GM19025 (cell line): ENCODE results near the gene TACO1.

Experiments used
- ATAC-seq: cut with Tn5 transposase; IDR thresholded peaks from one replicate; pipeline ENCODE4 v1.9.1; 2021; ENCODE audit warnings: mild to moderate bottlenecking, low read depth, moderate library complexity; ENCODE audit not compliant: unreplicated experiment

The TACO1 gene

GRCh38 chr17:63634816-63635215, 34.1 kb downstream of the TACO1 start:
- no peak for ATAC-seq

DNA sequence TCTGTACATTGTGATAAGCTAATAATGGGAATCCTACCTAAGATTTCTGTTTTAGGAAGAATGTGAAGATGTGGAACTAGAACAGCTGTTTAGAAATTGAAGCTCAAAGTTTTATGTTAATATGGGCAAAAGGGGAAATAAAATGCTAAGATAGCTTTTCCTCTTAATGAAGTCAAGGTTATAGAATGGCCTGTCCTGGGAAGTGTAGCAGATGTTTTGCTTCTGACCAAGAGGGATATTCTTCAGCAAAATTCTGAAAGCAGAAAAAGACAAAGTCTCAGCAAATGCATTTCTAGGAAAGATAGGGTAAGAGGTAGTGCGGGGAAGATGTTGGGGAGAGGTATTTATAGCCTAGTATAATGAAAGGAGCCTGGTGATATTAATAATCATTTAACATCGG, 34.6 kb downstream of the TACO1 start:
- no peak for ATAC-seq

GRCh38 chr17:63635787-63636186, 35.1 kb downstream of the TACO1 start:
- ATAC-seq, result no peak

DNA sequence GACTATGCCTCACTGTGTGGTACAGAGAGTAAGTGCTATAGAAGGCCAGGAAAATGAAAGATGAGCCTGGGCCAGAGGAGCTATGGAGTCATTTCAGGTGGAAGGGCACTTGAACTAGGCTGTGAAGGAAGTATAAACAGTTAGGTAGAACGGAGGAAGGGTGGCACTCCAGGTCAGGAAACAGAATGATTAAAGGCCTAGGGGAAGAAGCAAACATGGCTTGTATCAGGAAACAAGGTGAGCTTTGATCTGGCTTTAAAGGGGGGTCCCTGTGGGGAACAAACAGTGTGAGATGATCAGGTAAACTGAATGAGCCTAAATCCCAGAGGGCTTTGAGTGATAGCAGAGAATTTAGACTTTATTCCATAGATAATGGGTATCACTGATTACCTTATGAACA, 38.4 kb downstream of the TACO1 start:
- no peak for ATAC-seq

- ATAC-seq, result no peak
Observed at GRCh38 chr17:63640038-63640437, 39.3 kb downstream of the TACO1 start.

- no peak for ATAC-seq
Observed at GRCh38 chr17:63641692-63642448, 41.2 kb downstream of the TACO1 start.

DNA sequence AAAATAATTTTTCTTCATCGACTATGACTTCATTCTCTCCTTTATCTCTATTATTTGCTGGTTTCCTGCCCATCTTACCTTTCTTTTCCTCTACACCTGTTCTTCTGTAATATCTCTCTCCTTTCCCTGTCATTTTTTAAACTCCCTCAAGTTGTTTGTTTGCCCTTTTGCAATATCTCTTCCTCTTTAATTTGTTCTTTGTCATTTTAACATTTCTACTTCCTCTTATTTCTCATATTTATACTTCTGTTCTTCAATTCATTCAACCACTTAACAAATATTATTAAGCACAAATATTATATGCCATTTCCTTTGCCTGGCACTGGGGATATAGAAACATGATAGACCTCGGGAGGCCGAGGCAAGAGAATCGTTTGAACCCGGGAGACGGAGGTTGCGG, 44.2 kb downstream of the TACO1 start:
- no peak for ATAC-seq

DNA sequence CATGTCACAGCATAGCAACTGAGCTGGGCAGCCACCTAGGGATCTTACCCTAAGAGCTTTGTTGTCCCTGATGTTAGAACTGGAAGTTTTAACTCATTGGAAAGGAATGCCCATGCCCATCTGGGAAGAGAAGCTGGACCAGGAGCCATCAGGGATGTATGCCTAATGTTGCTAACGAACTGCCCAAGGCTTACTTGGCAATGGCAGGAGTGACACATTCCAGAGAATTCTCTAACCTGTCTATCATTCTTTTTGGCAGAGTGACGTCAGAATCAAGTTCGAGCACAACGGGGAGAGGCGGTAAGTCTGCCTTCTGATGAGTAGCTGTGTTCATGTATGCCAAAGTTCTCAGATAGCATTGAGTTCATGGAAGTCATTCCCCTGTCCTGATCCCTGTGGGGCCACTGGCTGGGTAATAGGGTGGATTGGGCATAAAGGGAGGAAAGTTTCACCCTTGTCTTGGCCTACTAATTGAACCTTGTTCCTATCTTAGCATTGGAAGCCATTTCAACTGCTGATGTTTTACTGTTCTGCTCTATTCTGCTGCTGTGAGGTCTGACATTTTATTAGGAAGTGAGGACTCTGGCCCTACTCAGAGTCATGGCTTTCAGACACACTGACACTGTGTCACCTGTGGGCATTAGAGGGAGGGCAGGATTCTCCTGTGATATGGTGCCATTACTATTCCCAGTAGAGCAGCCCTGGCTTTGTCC, 45.2 kb downstream of the TACO1 start:
- ATAC-seq, result peak; percentile 54

DNA sequence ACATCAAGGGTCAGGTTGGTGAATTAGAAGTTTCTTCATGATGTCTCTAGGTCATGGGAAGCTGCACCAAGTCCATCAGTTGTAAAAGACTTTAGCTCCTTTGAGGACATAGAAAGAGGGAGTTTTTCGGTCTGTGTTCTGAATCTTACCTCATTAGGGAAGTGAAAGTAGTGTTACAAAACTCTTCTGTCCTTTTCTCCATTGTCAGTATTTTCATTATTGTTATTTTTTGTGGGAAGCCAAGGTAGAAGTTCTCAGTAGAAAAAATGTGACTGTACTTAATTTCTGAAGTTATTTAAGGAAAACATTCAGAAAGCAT, 45.8 kb downstream of the TACO1 start:
- peak; percentile 65 for ATAC-seq

- ATAC-seq, result no peak
Observed at GRCh38 chr17:63647065-63647725, 46.5 kb downstream of the TACO1 start.

DNA sequence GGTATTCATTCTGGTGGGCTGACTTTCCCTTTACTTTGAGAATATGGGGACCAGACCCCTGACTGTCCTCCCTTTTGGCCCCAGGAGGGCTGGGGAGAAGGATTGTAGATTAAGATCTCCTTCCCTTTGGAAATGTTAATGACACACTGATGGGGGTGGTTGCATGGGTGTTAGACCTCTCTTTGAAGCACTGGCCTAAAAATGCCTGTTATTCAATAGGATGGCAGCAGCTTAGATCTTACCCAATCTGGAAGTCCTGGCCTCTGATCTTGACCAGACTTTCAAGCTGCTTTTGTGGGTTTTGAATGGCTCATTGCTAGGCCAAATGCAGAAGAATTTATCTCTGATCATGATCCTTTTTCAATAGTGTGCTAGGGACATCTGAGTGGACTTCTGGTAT, 47.2 kb downstream of the TACO1 start:
- no peak for ATAC-seq

DNA sequence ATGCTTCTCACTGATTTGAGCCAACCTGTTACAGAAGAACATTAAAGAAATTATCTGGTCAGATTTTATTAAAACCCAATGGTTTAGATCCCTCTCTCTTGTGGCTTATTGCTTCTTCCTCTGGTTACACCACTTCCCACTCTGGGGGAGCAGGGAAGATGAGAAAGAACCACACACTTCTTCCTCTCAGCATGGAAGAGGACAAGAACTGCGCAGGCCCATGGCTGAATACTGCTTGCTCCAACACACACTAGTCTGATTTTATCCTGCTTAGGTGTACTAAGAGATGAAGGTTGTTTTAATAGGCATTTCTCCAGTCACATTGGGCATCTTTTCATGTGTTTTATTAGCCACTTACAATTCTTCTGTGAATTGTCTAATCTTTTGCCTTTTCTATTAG, 49.1 kb downstream of the TACO1 start:
- no peak for ATAC-seq

DNA sequence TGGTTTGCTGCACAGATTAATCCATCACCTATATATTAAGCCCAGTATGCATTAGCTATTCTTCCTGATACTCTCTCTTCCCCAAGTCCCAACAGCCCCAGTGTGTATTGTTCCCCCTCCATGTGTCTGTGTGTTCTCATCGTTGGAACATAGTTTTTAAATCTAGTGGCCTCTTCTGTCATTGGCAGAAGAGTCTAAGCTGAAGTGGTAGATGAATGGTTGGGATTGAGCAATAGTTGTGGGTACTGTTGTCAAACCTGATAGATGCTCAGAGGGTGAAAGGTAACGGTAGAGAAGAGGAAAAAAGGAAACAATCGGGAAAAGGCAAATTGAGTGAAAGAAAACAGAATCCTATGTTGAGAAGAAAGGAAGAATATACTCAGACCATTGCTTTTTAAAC, 51.4 kb downstream of the TACO1 start:
- ATAC-seq, result no peak

- ATAC-seq, result no peak
Observed at GRCh38 chr17:63653050-63653449, 52.4 kb downstream of the TACO1 start.

DNA sequence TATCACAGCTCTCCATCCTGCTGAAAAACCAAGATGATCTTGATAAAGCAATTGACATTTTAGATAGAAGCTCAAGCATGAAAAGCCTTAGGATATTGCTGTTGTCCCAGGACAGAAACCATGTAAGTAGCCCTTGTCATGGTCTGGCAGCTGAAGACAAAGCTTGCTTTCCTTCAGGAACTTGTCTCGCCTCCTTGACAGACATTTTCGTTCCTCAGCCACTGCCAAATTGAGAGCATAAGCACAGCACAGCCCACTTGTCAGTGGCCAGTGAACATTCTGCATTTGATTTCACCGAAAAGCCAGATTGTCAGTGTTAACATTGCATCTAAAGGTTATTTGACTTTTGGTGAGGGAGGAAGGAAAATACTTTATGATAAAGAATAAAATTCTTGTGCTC, 57.1 kb downstream of the TACO1 start:
- ATAC-seq, result no peak
